Bronchus fibroblast of lung (primary cell): ENCODE measurements around the gene WNT16. TPM values are rescaled to one million over a fixed set of nuclear protein-coding genes. Genes with fewer than 3 reads are reported as not detected.

ENCODE experiments used
- total RNA-seq: library from RNA; depleted of rRNA; stranded (reverse); fragments of >200 nt; gene quantifications from 2 replicates; pipeline ENCODE4 v1.2.3, GENCODE V29; 2015

Gene WNT16
- total RNA-seq: 0.15 and 0.17 TPM in 2 replicates

GRCh38 chr7:121328508-121329190 is at the start of gene WNT16:
TSS of gene WNT16 (plus strand) at chr7:121329000. CDS start at chr7:121329293, 293 bp downstream.

Other genes starting within 250 kb of the WNT16 start
- gene FAM3C, start 67.3 kb downstream of the WNT16 start, total RNA-seq: 15.2 and 20.3 TPM in 2 replicates